ENCODE measurements around the gene LIMK2.

LIMK2 gene

DNA sequence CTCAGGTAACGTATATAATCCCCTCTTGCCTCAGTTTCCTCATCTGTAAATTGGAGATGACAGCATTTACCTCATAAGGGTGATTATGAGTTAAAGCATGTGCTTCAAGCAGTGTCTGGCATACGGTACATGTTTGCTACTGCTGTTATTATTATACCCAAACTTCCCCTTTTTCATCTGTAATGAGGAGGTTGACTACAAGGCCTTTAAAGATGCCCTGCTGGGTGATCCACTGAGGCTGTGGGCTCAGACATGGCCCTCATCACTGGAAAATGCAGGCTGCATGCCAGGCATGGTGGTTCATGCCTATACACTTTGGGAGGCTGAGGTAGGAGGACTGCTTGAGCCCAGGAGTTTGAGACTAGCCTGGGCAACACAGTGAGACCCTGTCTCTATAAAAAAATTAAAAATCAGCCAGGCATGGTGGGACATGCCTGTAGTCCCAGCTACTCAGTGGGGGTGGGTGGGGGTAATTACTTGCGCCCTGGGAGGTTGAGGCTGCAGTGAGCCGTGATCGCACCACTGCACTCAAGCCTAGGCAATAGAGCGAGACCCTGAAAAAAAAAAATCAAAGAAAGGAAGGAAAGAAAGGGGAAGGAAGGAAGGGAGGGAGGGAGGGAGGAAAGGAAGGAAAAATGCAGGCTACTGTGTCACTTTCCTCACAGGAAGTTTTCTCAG is 75.9 kb downstream of the LIMK2 start:
- TF ChIP-seq, protein P1, sequence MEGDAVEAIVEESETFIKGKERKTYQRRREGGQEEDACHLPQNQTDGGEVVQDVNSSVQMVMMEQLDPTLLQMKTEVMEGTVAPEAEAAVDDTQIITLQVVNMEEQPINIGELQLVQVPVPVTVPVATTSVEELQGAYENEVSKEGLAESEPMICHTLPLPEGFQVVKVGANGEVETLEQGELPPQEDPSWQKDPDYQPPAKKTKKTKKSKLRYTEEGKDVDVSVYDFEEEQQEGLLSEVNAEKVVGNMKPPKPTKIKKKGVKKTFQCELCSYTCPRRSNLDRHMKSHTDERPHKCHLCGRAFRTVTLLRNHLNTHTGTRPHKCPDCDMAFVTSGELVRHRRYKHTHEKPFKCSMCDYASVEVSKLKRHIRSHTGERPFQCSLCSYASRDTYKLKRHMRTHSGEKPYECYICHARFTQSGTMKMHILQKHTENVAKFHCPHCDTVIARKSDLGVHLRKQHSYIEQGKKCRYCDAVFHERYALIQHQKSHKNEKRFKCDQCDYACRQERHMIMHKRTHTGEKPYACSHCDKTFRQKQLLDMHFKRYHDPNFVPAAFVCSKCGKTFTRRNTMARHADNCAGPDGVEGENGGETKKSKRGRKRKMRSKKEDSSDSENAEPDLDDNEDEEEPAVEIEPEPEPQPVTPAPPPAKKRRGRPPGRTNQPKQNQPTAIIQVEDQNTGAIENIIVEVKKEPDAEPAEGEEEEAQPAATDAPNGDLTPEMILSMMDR (IDR thresholded peaks at IDR 0.05; ENCODE audit: low read depth, low read length), result no peak
- in situ Hi-C loops (cut with HindIII; ENCODE audit: low sequenced_read_pairs), result no loop called here
- DNase-seq (ENCODE audit: low read depth, low spot score), result no peak
- H3K4me3 ChIP-seq (ENCODE audit: low read depth, low read length), result no peak overlapping the region

DNA sequence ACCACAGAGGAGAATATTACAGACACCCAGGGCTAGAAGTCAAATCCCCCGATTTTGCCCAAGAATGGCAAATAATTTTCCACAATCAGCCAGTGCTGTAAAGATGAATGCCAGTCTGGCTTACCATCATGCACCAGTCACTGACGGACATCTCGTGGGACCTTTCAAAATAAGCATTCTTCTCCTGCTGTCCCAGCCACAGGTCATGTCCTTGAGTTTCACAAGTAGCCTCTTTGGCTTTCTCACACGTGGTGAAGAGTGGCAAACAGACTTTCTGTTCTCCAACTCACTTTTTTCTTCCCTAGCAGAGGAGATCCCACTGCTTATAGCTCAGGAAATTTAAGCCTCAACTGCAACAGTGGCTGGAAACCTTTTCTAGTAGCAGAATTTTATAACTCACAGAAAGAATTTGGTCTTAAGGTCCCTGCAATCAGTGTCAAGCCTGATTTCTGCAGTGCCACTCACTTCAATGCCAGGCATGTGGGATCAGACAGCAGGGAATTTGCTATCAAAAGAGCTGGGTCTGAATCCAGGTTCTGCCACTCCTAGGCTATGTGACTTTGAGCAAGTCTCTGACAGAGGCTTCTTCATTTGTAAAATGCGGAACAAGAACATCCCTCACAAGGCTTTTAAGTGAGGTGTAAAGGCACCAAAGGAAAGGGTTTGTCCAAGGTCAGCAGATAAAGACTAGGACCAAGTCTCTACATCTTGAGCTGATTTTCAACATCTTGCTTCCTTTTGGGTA is 76.6 kb downstream of the LIMK2 start:
- in situ Hi-C loops (cut with HindIII; ENCODE audit: low sequenced_read_pairs), result no loop called here
- TF ChIP-seq, protein P1 (IDR thresholded peaks at IDR 0.05; ENCODE audit: low read depth, low read length), result no peak
- no peak for DNase-seq (ENCODE audit: low read depth, low spot score)
- H3K4me3 ChIP-seq (ENCODE audit: low read depth, low read length), result no peak overlapping the region

DNA sequence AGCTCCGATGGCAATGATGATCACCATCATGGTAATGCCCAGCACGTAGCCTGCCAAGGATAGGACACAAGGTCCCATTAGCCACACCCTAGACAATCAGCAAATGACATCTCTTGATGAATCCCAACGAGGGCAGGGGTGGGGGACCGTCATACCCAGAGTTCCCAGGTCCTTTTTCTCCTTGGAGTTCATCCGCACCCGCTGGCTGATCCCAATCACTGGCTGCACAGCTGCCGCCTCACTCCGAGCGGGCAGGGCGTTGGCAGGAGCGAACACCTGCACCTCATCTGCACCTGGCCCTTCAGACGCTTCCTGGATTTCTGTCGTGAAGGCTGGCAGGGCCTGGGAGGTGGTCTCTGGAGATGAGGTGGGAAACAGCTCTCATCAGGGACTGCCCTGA is 77.2 kb downstream of the LIMK2 start:
- in situ Hi-C loops (cut with HindIII; ENCODE audit: low sequenced_read_pairs), result no loop called here
- DNase-seq (ENCODE audit: low read depth, low spot score), result no peak
- no peak overlapping the region for H3K4me3 ChIP-seq (ENCODE audit: low read depth, low read length)
- TF ChIP-seq, protein P1 (IDR thresholded peaks at IDR 0.05; ENCODE audit: low read depth, low read length), result no peak

DNA sequence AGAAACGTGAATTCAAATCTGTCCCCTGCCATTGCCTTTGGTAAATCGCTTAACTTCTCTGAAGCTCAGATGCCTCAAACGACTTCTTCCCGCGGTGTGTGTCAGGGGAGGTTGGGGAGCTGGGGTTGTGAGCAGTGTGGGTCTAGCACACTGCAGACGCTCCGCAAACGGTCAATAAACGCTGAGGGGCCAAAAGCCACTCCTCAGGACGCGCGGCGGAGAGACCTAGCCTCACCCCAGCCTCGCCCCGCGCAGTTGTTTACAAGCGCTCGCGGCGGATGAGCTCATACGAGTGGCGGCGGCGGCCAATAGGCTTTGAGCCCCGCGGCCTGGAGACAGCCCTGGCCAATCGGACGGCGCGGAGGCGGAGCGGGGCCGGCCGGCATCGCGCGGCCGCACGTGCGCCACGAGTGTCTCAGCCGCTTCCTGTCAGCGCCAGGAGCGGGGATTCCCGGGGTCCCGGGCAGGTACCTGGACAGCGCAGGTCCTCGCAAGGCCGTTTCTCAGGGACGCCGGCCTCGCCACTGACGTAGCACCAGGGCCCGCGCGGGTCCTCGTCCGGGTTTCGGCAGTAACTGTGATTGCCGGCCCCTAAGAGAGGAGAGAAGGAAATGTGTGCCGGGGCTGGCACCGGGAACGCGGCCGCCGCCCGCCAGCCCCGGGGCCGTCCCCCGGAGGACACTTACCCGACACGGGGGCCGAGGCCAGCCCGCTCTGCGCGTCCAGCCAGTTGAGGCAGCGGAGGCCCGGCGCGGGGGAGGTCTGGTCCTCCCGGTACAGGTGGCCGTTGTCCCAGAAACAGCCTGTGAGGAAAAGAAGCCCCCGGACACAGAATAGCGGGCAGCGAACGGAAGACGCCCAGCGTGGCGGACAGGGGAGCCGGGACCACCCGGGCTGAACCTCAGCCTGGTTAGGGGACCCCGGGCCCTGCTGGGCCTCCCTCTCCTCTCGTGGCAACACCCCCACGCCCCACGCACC is 78.7 kb downstream of the LIMK2 start:
- TF ChIP-seq, protein P1 (IDR thresholded peaks at IDR 0.05; ENCODE audit: low read depth, low read length), result no peak
- in situ Hi-C loops (cut with HindIII; ENCODE audit: low sequenced_read_pairs), result no loop called here
- H3K4me3 ChIP-seq (ENCODE audit: low read depth, low read length), result peak overlapping the region; percentile 63
- DNase-seq (ENCODE audit: low read depth, low spot score), result peak; percentile 91

DNA sequence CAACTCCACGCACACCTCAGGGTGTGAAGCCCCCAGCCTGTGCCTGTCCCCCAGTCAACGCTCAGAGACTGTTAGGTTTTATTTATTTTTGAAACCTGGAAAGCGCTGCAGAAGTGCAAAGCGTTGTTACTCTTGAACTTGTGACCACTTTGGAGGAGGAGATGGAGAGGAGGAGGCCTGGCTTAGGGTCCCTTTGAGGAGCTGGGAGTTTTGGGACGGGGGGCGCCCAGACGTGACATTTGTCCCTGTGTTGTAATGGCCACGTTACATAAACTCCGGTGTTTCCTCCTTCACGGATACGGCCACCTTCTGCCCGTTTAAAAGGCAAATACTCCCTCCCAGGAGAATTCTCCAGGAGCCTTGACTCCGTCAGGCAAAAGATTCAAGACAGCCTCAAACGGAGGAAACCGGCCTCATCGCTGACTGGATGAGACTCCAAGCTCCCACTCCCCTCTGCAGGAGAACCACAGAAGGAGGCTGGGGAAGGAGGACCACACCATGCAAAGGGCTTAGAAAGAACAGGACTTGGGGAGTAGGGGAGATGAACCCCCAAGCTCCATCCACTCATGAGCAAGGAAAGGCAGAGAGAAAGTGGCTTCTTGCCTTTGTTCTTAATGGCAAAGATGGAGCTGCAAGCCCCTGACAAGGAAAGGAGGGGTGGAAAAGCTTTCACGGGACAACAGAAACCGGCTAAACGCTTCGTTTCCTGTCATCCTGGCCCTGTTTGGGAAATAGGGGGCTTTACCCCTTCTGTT is 79.6 kb downstream of the LIMK2 start:
- DNase-seq (ENCODE audit: low read depth, low spot score), result peak; percentile 49
- TF ChIP-seq, protein P1 (IDR thresholded peaks at IDR 0.05; ENCODE audit: low read depth, low read length), result no peak
- in situ Hi-C loops (cut with HindIII; ENCODE audit: low sequenced_read_pairs), result no loop called here
- H3K4me3 ChIP-seq (ENCODE audit: low read depth, low read length), result peak overlapping the region; percentile 63

Measured in astrocyte of the spinal cord (primary cell).